NCI-H460 (cell line): ENCODE data around the gene LRRC7. TPM values are rescaled to one million over a fixed set of nuclear protein-coding genes. Genes with fewer than 3 reads are reported as not detected.

Source experiments
- DNase-seq: peaks from one replicate; pipeline ENCODE4 v3.0.0-alpha.2; 2016; ENCODE audit warnings: low read depth; ENCODE audit errors: extremely low read depth
- total RNA-seq: library from RNA; depleted of rRNA; stranded (reverse); fragments of >200 nt; shearing (Covaris generic); gene quantifications from 2 replicates; pipeline ENCODE4 v1.2.3, GENCODE V29; 2014

LRRC7 gene
- total RNA-seq, 1 experiment from 2014 or later, result 0.20 TPM

DNA sequence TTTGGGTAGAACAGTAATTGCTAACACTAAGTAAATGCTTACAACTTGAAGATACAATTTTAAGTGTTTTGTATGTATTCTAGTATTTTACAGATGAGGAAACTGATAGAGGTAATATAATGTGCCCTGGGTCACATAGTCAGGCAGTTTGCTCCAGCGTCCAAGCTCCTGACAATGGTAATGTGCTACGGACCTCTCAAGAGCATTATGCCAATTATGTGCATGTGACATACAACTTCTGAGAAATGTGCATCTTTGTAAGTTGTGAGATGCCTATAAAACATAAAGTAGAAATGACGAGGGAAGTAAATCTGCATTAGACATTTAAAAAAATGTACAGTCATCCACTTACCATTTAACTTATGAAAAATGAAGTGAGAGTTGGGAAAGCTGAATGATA is 186.8 kb downstream of the LRRC7 start:
- no peak for DNase-seq

- DNase-seq, result no peak
Observed at GRCh38 chr1:69755647-69756046, 187.9 kb downstream of the LRRC7 start.

DNA sequence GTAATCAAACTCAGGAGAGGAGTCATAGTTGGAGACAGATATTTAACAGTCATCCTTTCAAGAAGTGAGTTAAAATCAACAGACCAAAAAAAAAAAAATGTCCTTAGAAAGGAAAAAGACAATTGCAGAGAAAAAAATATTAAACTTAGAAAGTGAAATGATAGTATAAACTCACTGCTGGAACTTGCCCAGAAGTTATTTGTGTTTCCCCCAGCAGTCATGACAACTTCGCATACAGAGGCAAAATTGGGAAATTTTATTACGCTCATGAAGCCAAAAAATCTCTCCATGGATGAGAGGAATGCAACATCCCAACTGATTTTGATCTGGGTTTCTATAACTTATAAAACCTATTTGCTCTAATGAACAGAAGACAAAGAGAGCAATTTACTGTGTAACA is 198.2 kb downstream of the LRRC7 start:
- DNase-seq, result peak; percentile 63

GRCh38 chr1:69766431-69767180 is 198.9 kb downstream of the LRRC7 start:
- DNase-seq, result peak; percentile 89

GRCh38 chr1:69776555-69776954 is 208.8 kb downstream of the LRRC7 start:
- DNase-seq, result no peak

GRCh38 chr1:69777423-69777822 is 209.7 kb downstream of the LRRC7 start:
- DNase-seq, result no peak

GRCh38 chr1:69777971-69778370 is 210.2 kb downstream of the LRRC7 start:
- no peak for DNase-seq

DNA sequence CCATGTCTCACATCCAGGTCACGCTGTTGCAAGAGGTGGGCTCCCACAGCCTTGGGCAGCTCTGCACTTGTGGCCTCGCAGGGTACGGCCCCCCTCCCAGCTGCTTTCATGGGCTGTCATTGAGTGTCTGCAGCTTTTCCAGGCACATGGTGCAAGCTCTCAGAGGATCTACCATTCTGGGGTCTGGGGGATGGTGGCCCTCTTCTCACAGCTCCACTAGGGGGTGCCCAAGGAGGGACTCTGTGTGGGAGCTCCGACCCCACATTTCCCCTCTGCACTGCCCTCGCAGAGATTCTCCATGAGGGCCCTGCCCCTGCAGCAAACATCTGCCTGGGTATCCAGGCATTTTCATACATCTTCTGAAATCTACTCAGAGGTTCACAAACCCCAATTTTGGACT is 219.4 kb downstream of the LRRC7 start:
- no peak for DNase-seq

GRCh38 chr1:69791311-69791710 is 223.6 kb downstream of the LRRC7 start:
- DNase-seq, result no peak

GRCh38 chr1:69794831-69795230 is 227.1 kb downstream of the LRRC7 start:
- no peak for DNase-seq

GRCh38 chr1:69814926-69815325 is 247.2 kb downstream of the LRRC7 start:
- DNase-seq, result no peak

GRCh38 chr1:69824932-69825331 is 257.2 kb downstream of the LRRC7 start:
- DNase-seq, result no peak

DNA sequence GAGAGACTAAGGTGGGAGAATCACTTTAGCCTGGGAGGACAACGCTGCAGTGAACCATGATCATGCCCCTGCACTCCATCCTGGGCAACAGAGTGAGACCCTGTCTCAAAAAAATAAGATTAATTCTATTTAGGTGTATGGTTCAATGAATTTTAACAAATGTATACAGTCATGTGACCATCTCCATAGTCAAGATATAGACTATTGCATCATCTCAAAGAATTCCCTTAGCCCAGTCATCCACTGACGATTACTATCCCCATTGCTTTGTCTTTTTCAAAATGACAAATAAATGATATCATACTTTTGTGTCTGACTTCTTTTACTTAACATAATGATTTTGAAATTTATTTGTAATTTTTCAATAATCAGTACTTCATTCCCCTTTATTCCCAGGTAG is 260.0 kb downstream of the LRRC7 start:
- no peak for DNase-seq

DNA sequence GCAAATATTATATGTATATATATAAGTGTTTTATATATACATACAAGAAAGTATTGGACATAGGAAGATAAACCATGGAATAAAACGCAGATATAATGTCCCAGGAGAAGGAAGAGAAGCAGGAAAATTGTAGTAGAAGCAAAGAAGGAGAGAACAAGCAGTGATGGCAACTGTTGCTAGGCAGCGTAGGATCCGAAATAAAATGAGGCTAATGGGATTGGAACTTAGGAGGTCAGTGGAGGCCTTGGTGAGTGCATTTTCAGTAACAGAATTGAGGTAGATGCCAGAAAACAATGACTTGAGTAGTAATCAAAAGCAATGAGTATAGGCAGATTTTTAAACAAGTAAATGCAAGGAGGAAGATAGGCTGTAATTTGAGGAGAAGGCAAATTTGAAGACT is 265.8 kb downstream of the LRRC7 start:
- no peak for DNase-seq

- no peak for DNase-seq
Observed at GRCh38 chr1:69834336-69834735, 266.6 kb downstream of the LRRC7 start.

GRCh38 chr1:69835955-69836354 is 268.2 kb downstream of the LRRC7 start:
- no peak for DNase-seq

DNA sequence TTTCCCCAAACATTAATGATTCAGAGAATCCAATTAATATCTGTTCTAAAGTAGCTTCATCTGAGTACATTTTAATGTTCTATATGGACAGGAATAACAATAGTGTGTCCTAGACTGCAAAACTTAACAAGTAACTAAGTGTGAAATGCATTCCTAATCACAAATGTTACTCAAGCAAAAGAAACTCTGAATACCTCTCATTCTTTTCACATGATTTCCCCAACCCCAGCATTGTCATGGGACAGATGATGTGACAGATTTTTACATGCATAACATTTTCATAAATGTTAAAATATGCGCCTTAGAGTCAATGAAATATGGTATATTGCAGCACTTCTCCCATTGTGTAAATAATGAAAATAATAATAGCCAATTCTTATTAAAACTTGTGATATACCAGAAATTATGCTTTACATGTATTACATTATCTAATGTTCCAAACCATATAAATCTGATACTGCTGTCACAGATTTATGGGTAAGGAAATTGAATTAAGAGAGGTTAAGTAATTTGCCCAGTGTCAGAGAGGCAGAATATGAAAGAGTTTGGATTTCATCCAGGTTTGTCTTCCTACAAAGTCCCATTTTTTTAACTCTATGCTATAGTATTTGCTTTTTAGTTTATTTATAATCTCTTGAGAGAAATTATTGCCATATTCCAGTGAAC is 269.4 kb downstream of the LRRC7 start:
- DNase-seq, result peak; percentile 19

DNA sequence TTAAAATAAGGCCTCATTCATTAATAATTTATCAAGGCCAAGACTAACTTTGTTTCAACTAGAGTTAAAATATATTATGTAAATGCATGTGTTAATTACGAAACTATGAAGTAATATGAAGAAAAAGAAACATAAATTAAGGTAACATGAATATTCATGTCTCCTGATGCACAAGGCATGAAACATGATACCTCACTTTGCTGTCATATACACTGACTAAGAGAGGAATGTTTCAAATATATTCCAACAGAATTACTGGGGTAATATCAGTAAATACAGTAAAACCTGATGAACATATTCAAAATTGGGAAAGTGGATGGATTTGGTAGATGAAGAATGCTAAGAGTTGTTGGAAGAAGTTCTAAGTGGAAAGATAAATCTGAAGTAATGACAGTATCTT is 274.6 kb downstream of the LRRC7 start:
- no peak for DNase-seq

DNA sequence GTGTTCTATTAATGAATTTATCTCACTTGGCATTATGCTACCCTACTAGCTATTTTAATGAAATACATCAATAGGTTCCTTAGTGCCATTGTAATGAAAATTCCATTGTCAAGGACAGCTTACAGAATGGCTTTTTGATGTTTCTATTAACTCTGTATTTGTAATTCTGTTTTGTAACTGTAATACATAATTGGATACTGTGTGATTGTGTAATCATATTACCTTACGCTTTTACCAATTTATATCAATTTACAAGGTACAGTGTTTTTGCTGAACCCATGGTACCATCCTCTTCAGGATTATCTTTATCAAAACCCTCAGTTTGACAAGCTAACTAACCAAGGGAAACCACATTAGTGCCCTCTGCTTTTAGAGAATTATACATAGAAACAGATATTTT is 277.9 kb downstream of the LRRC7 start:
- DNase-seq, result no peak

- DNase-seq, result no peak
Observed at GRCh38 chr1:69846267-69846666, 278.5 kb downstream of the LRRC7 start.

DNA sequence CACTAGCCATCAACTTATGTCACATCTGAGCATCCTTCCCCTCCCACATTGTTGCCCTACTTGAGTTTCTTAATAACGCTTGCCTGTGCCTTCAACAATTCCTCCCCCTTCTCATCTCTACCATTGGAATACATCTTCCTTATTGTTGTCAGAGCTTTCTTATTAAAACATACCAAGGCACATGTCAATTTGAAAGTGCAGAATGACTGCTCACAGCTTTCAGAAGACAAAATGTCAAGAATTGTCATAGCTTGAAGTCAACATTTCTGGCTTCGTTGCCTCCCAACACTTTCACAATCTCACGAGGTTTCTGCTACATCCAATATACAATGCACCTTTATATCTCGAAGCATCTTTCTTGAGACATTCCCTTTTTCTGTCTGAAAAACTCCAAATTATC is 279.9 kb downstream of the LRRC7 start:
- DNase-seq, result no peak

DNA sequence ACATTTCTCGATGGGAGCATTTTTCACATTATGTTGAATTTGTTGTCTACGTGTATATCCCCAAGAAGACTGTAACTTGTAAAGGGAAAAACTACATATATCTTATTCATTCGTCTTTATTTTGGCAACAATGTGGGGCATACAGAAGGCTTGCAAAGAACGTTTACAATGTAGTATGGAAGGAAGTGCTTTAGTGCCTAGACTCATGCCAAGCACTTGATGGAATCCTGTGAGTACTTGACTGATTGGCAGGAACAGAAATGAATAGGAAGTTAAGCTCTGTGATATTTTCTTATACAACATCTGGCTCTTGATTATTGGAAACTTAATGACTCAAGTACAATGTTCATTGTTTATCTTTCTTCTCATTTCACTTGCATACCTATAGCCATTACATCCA is 284.4 kb downstream of the LRRC7 start:
- no peak for DNase-seq
